CMK (cell line): ENCODE measurements around the gene EPB41L2.
"Not testable (repeated sequence)": the region's sequence is repeated elsewhere in the genome, so short reads cannot be mapped to it uniquely, and the experiment has no call there.

ENCODE experiments used
- DNase-seq: peaks from one replicate; pipeline ENCODE4 v3.0.0-alpha.2; 2010; ENCODE audit warnings: low read depth

The EPB41L2 gene

DNA sequence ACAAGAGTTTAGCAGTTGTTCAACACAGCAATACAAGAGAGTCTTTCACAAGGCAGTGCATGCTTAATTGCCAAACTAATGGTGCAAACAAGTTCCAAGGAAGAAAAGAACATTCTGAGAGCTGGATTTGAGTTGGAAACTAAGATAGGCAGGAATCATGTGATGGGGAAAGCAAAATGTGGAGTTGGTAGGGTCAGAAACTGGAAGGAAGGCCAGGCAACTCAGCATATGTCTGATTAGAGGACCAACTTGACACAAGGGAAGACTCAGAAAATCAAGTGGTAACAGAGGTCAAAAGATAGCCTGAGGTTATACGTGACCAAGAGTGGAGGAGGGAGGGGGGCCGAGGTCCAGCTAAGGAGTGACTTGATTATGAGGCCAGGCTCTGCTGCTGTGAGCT is 118.6 kb downstream of the EPB41L2 start:
- DNase-seq: no peak

DNA sequence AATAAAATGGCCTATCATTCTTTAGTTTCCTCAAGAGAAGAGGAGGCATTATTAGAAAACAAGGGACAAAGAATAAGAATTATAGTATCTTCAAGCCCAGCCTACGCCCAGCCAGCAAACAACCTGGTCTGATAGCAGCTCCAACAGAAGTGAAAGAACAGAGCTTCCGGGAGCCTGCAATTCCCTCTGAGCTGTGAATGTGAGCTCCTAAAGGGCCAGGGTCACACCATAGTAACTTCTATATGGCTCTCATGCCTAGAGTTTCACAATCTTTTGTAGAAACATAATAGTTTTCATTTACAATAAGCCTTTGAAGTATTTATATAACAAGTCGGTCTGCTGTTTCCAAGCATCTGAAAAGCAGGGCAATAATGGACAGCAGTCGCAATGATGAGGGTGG is 119.3 kb downstream of the EPB41L2 start:
- no peak for DNase-seq

- DNase-seq: not testable (repeated sequence)
Observed at GRCh38 chr6:130942752-130943151, 120.3 kb downstream of the EPB41L2 start.

- no peak for DNase-seq
Observed at GRCh38 chr6:130937942-130938604, 125.0 kb downstream of the EPB41L2 start.

GRCh38 chr6:130936933-130937332 is 126.1 kb downstream of the EPB41L2 start:
- DNase-seq: no peak

DNA sequence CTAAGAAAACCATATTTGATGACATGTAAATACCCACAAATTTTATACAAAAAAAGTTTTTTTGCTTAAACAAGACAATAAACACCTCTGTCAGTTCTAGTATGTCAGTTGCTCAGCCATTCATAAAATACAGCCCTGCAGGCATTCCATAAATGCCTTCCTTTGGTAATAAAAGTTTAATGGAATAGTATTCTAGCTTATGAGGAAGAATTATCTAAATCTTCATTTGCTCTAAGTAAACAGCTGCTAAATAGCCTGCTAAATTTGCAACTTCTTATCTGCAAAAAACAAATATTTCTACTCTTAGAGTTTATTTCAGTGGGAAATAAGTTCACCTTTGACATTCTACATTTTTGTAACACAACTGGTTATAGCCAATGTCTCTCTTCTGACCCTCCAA is 127.1 kb downstream of the EPB41L2 start:
- DNase-seq: no peak

- DNase-seq: no peak
Observed at GRCh38 chr6:130934848-130935585, 128.0 kb downstream of the EPB41L2 start.

DNA sequence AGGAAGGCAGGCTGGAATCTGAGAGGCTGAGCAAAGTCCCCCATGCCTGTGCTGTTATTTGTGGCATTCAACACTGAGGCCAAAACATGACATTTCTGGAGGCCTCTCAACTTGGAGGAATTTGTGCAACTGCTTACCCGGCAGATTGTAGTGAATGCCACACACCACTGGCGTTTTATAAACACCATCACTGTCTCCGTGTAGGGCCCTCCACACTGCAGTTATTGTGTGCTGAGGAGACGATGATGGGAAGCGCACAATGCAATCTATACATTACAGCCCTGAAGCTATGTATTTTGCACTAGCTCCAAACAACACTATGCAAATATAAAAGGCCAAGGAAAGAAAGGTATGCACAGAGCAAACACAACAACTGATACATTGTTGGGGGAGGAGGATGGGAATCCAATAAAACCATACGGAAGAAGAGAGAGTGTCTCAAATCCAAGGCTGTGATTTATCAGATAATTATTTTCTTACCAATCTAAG is 129.3 kb downstream of the EPB41L2 start:
- no peak for DNase-seq

DNA sequence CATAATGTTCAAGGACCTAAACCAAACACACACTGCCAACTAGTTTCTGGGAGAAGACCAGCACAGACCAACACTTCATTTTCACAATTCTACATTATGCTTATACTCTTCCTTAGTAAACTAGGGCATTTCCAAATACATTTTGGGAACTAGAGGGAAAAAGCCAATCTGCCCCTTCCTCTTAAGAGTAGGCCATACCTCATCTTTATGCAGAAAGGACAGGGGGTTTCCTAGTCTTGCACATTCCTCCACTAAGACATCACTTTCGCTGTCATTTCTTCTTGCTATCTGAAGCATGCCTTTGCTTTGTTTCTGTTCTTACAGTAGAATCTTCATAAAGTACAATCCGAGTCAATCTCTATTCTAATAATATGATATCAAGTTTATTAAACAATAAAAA is 130.1 kb downstream of the EPB41L2 start:
- no peak for DNase-seq

- DNase-seq: no peak
Observed at GRCh38 chr6:130932438-130932837, 130.6 kb downstream of the EPB41L2 start.

DNA sequence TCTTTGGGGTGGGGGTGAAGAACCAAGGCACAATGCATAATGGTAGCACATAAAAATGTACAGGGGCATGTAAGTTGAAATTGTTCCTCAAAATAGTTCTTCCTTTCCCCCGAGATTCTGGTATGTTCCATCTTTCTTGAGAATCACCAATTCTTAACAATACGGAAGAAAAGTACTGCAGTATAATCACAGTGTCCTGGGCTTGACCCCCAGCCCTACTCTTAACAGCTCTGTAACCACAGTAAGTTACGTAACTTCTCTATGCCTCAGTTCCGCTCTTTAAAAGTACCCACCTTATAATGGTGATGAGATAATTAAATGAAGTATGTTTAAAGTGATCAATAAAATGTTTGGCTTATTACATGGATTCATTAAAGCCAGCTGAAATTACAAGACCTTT is 131.4 kb downstream of the EPB41L2 start:
- DNase-seq: no peak

DNA sequence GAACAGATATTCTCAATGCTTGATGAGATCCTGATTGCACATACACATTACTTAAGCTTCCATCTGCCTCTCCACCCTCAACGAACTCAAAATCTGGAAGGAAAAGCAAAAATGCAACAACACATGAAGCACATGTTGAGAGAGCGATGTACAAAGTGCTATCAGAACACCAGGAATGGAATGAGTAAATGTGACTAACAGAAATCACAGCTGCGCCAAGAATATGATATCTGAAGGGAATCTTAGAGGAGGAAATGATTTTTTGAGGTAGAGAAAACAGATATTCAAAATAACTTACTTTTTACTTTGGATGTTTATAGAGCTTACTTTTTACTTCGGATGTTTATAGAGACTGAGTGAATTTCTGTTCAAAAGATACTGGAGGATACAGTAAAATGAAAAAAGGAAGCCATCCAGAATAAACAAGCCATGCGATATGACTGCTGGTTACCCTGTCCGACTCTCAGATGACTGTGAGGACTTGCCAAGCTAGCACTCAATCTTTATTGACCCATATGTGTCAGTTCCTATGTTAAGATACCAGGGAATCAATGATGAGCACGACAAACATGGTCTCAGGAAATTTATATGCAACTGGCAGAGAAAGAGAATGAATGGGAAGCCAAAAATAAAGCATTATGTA is 133.9 kb downstream of the EPB41L2 start:
- no peak for DNase-seq

GRCh38 chr6:130928158-130928912 is 134.7 kb downstream of the EPB41L2 start:
- no peak for DNase-seq

- no peak for DNase-seq
Observed at GRCh38 chr6:130927305-130927704, 135.7 kb downstream of the EPB41L2 start.

DNA sequence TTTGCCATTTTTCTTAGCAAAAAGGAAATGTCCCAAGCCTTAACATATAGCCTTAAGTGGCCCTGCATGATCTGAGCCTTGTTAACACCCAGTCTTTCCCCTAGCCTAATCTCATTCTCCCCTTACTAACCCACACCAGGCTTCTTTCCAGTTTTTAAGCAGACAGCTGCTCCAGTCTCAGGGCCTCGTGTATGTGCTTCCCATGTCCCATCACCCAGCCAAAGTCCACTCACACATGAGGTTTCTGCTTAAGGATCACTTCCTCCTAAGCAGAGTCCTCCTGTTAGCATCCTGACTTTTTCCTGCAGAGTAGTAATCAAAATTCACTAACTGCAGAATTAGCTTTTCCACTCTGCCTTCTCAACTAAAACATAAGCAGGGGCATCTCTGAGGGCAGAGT is 139.7 kb downstream of the EPB41L2 start:
- no peak for DNase-seq

DNA sequence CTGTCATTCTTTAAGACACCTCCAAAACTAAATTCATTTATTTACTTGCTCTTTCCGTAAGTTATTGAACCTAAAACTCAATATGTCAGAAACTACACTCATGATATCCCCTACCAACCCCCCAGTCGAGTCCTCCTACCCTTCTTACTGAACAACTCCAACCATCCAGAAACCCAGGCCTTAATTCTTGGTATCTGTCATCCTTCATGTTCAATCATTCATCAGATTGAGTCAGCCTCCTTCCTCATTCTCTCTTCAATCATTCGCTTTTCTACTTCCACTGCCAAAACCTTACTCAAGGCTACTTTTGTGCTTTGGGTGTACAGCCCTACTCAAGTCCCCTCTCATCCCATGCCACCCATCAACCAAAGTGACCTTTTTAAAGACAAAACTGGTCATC is 140.1 kb downstream of the EPB41L2 start:
- DNase-seq: no peak

DNA sequence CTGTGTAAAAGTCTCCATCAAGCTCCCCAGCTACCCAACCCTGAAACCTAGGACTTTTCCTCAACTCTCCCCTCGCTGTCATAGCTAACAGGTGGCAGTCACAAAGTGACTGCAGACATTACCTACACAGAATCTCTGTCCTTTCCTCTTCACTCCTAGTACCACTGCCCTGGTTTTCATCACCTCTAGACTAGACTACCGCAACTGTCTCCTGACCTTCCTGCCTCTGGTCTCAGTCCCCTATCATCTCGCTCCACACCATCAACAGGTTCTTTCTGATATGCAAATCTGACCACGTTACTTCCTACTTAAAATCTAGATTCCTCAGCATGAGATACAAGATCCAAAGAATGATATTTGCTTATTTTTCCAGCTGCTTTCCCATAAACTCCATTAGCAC is 142.1 kb downstream of the EPB41L2 start:
- no peak for DNase-seq

DNA sequence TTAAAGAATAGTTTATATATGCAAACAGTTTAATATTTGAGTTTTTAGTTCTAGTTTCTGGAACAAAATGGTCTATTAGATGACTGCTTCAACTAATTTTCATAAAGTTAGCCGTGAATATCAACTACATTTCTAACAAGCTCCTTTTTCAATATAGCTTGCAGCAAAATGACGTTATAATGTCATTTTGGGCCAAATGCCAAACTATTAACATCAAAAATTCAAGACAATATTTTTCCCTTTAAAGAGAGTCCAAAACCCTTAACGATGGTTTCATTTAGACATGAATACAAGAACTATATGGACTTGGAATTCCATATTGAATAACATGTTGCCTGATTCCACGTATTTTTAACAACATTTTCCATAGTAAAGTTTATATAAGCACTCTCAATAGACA is 144.9 kb downstream of the EPB41L2 start:
- DNase-seq: no peak

GRCh38 chr6:130915606-130916005 is 147.4 kb downstream of the EPB41L2 start:
- not testable (repeated sequence) for DNase-seq

DNA sequence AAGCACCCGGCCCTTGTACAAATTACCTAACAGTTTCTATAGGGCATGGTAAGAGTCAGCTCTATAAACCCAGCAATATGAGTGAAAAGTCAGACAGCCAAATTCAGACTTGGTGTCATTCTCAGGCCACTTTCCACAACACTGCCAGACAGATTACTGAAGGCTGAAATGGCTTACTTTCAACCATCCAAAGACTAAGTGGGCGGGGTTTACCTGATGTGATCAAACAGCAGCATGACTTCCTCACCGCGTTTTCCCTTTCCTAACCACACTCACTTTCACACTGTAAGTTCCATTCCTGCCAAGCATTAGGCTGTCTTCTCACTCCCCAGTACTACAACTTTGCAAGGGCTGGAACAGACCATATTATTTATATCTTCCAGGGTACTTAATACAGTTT is 149.9 kb downstream of the EPB41L2 start:
- peak; percentile 39 for DNase-seq

GRCh38 chr6:130912434-130912833 is 150.6 kb downstream of the EPB41L2 start:
- DNase-seq: no peak

DNA sequence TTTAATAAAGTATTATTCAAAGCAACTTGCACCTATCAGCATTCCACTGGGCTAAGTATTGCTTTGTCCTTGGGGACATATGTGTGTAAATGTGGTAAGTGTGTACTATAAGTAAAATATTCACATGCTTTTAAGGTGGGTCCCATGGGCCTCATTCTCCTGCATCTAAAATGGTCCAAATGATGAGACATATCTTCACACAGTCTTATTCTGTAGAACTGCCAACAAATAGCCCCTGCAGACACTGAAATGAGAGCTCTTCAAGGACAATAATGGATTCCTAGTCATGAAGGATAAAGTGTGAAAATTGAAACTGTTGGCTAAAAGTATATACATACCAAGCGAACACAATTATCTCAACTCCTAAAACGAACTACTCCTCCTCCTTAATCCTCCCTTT is 154.1 kb downstream of the EPB41L2 start:
- no peak for DNase-seq
